Trophoblast cell (in vitro differentiated cells and primary cell): ENCODE measurements around the gene ALLC.
A peak's percentile ranks its signal among the peaks of the same experiment; 100 is the strongest.

Experiments used
- DNase-seq, 2 donors: peaks; one replicate each; pipeline ENCODE4 v3.0.0-alpha.2; 2016
- H2AFZ ChIP-seq: 2 replicates; pipeline ENCODE4 v1.6.1; 2013; ENCODE audit warnings: low read length, moderate library complexity, mild to moderate bottlenecking; ENCODE audit not compliant: insufficient read depth, poor library complexity
- H2AK5ac ChIP-seq: 2 replicates; pipeline ENCODE4 v1.6.1; 2013; ENCODE audit warnings: mild to moderate bottlenecking, low read length
- H2BK120ac ChIP-seq: 2 replicates; pipeline ENCODE4 v1.6.1; 2013; ENCODE audit warnings: low read length, mild to moderate bottlenecking, moderate library complexity; ENCODE audit not compliant: insufficient read depth, poor library complexity
- H2BK12ac ChIP-seq: 2 replicates; pipeline ENCODE4 v1.6.1; 2013; ENCODE audit warnings: mild to moderate bottlenecking, low read length, moderate library complexity
- H2BK5ac ChIP-seq: 2 replicates; pipeline ENCODE4 v1.6.1; 2013; ENCODE audit warnings: low read length, low read depth, moderate library complexity, mild to moderate bottlenecking; ENCODE audit not compliant: poor library complexity
- H3K14ac ChIP-seq: 2 replicates; pipeline ENCODE4 v1.6.1; 2013; ENCODE audit warnings: mild to moderate bottlenecking, low read length
- H3K18ac ChIP-seq: 2 replicates; pipeline ENCODE4 v1.6.1; 2013; ENCODE audit warnings: mild to moderate bottlenecking, low read length
- H3K23ac ChIP-seq: 2 replicates; pipeline ENCODE4 v1.6.1; 2013; ENCODE audit warnings: low read length
- H3K27ac ChIP-seq: 2 replicates; pipeline ENCODE4 v1.5.1; 2013; ENCODE audit warnings: low read depth, mild to moderate bottlenecking, inconsistent platforms, low read length, moderate library complexity
- H3K27me3 ChIP-seq: 2 replicates; pipeline ENCODE4 v1.6.1; 2013; ENCODE audit warnings: inconsistent platforms, mild to moderate bottlenecking, low read length, moderate library complexity; ENCODE audit not compliant: insufficient read depth
- H3K36me3 ChIP-seq, 2 experiments: 1 replicate in 1 of 2; 2 replicates in 1 of 2; pipeline ENCODE4 v1.6.1; 2013; ENCODE audit warnings: low read length in 2 of 2, mild to moderate bottlenecking in 2 of 2, moderate library complexity in 1 of 2; ENCODE audit not compliant: insufficient read depth in 2 of 2, control insufficient read depth in 1 of 2
- H3K4ac ChIP-seq: 2 replicates; pipeline ENCODE4 v1.6.1; 2013; ENCODE audit warnings: low read depth, mild to moderate bottlenecking, low read length, moderate library complexity
- H3K4me1 ChIP-seq, 2 experiments: 1 replicate in 1 of 2; 2 replicates in 1 of 2; pipeline ENCODE4 v1.6.1; 2013; ENCODE audit warnings: low read length in 2 of 2, mild to moderate bottlenecking in 2 of 2, moderate library complexity in 1 of 2; ENCODE audit not compliant: insufficient read depth in 2 of 2, control insufficient read depth in 1 of 2
- H3K4me2 ChIP-seq: 2 replicates; pipeline ENCODE4 v1.6.1; 2013; ENCODE audit warnings: inconsistent platforms, mild to moderate bottlenecking, low read length, moderate library complexity
- H3K4me3 ChIP-seq: 2 replicates; pipeline ENCODE4 v1.5.1; 2013; ENCODE audit warnings: mild to moderate bottlenecking, low read depth, low read length, inconsistent platforms
- H3K79me1 ChIP-seq: one replicate; pipeline ENCODE4 v1.6.1; 2013; ENCODE audit warnings: low read length
- H3K79me2 ChIP-seq: 2 replicates; pipeline ENCODE4 v1.6.1; 2013; ENCODE audit warnings: low read length, mild to moderate bottlenecking; ENCODE audit not compliant: control insufficient read depth, insufficient read depth, poor library complexity
- H3K9ac ChIP-seq: 2 replicates; pipeline ENCODE4 v1.6.1; 2013; ENCODE audit warnings: mild to moderate bottlenecking, low read length
- H3K9me3 ChIP-seq: 2 replicates; pipeline ENCODE4 v1.6.1; 2013; ENCODE audit warnings: low read depth, mild to moderate bottlenecking, control low read depth, inconsistent platforms, low read length; ENCODE audit not compliant: insufficient read depth
- H4K12ac ChIP-seq: 2 replicates; pipeline ENCODE4 v1.6.1; 2013; ENCODE audit warnings: low read depth, mild to moderate bottlenecking, low read length, moderate library complexity
- H4K8ac ChIP-seq: 2 replicates; pipeline ENCODE4 v1.6.1; 2013; ENCODE audit warnings: low read depth, mild to moderate bottlenecking, low read length, moderate library complexity
- H4K91ac ChIP-seq: one replicate; pipeline ENCODE4 v1.6.1; 2013; ENCODE audit warnings: low read depth, mild to moderate bottlenecking, low read length, moderate library complexity
- WGBS: extraction: QIAGEN DNeasy Blood & Tissue Kit; methylation state at CpG from one replicate; pipeline ENCODE4 v1.1.7; 2013; ENCODE audit warnings: missing lambda C conversion rate; ENCODE audit not compliant: insufficient read length, insufficient coverage; ENCODE audit errors: extremely low coverage; 5-methylcytosine and 5-hydroxymethylcytosine counted together

ALLC gene

DNA sequence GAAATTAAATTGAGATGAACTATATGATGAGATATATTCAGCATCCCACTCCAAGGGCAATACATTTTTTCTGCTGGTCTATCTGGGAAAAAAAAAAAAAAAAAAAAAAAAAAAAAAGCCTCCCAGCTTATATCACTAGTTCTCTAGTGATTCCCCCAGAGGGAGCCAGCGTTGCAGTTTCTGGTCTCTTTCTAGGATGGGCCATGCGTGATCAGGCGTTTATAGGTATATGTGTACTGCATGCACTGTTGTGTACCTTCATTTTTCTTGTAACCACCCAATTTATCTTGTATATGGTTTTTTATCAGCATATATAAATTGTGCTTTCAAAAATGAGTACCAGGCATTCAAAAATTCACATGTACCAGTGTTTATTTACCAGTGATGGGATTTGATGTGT, 80.5 kb downstream of the ALLC start:
- Histone ChIP-seq H3K9me3 (no peaks in the 10 kb centered on the region), H2AFZ (no peak overlapping the region), H3K36me3 (no peaks in the 10 kb centered on the region), H3K79me2 (no peaks in the 10 kb centered on the region), H3K14ac (no peak overlapping the region), H3K23ac (no peak overlapping the region), H2BK5ac (no peak overlapping the region), H3K4ac (no peak overlapping the region), H3K27ac (no peak overlapping the region), H4K91ac (no peak overlapping the region), H3K4me2 (no peak overlapping the region), H4K12ac (no peak overlapping the region), H2AK5ac (no peak overlapping the region), H2BK120ac (no peak overlapping the region), H3K79me1 (no peaks in the 10 kb centered on the region), H2BK12ac (no peak overlapping the region), H3K27me3 (no peaks in the 10 kb centered on the region), H4K8ac (no peak overlapping the region), H3K18ac (no peak overlapping the region), H3K4me3 (no peak overlapping the region), H3K4me1 (peaks cover 0 to 3% of the 10 kb centered on the region in 2 experiments), H3K9ac (no peak overlapping the region)
- peak in 1 of 2 donors; percentile 44 for DNase-seq
- WGBS: no CpG with 5 or more reads among the region's 3 CpGs

DNA sequence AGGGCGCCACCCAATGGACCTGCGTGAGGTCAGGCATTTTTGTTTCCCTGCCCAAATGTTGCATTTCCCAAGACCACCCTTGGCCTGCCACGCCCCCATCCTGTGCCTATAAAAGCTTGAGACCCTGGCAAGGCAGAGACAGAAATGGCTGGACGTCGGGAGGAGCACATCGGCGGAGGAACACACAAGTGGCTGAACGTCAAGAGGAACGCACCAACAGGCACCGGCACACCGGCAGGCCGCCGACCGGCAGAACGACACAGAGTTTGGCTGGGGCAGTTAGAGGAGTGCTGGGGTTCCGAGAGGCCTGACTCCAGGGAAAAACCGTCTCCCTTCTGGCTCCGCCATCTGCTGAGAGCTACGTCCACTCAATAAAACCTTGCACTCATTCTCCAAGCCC, 81.3 kb downstream of the ALLC start:
- no peak for DNase-seq
- no peak overlapping the region for H3K14ac ChIP-seq
- H3K79me2 ChIP-seq: no peaks in the 10 kb centered on the region
- no peak overlapping the region for H3K27ac ChIP-seq
- H3K4me2 ChIP-seq: no peak overlapping the region
- no peak overlapping the region for H2BK120ac ChIP-seq
- H3K4me1 ChIP-seq: peaks cover 0 to 3% of the 10 kb centered on the region in 2 experiments
- H2AFZ ChIP-seq: no peak overlapping the region
- WGBS: no CpG with 5 or more reads among the region's 19 CpGs
- no peaks in the 10 kb centered on the region for H3K36me3 ChIP-seq
- H2BK5ac ChIP-seq: no peak overlapping the region
- no peak overlapping the region for H3K23ac ChIP-seq
- no peak overlapping the region for H3K4ac ChIP-seq
- no peak overlapping the region for H3K4me3 ChIP-seq
- peaks cover 2% of the 10 kb centered on the region for H3K9me3 ChIP-seq
- no peak overlapping the region for H3K18ac ChIP-seq
- no peak overlapping the region for H2BK12ac ChIP-seq
- H3K27me3 ChIP-seq: no peaks in the 10 kb centered on the region
- H3K79me1 ChIP-seq: no peaks in the 10 kb centered on the region
- no peak overlapping the region for H4K12ac ChIP-seq
- H3K9ac ChIP-seq: no peak overlapping the region
- H2AK5ac ChIP-seq: no peak overlapping the region
- H4K8ac ChIP-seq: no peak overlapping the region
- no peak overlapping the region for H4K91ac ChIP-seq

DNA sequence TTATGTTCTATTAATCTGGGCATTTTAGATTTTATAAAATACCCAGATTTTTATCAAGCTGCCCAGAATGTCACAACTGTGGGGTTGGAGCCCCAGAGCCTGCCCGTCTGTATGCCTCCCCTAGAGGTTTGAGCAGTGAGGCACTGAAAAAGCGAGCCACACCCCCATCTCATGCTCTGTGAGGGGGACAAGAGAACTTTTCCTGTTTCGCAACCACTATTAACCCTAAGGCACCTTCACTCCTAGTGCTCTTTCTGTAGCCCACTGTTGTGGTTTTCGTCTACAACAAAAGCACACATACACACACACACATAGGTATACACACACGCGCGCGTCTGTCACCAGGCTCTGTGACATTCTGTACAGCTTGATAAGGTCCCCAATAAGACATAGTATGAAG, 83.4 kb downstream of the ALLC start:
- Histone ChIP-seq H3K27me3 (no peaks in the 10 kb centered on the region), H3K36me3 (no peaks in the 10 kb centered on the region), H3K23ac (no peak overlapping the region), H3K4me1 (peaks cover 0 to 3% of the 10 kb centered on the region in 2 experiments), H3K9me3 (peaks cover 2% of the 10 kb centered on the region), H3K4me3 (no peak overlapping the region), H4K91ac (no peak overlapping the region), H3K79me1 (no peaks in the 10 kb centered on the region), H2AFZ (peak overlapping the region; percentile 28), H3K4ac (no peak overlapping the region), H3K18ac (no peak overlapping the region), H2AK5ac (no peak overlapping the region), H2BK120ac (no peak overlapping the region), H4K12ac (no peak overlapping the region), H3K27ac (no peak overlapping the region), H3K79me2 (no peaks in the 10 kb centered on the region), H4K8ac (no peak overlapping the region), H2BK12ac (no peak overlapping the region), H2BK5ac (no peak overlapping the region), H3K14ac (no peak overlapping the region), H3K4me2 (no peak overlapping the region), H3K9ac (no peak overlapping the region)
- DNase-seq: no peak
- no CpG with 5 or more reads among the region's 8 CpGs for WGBS

DNA sequence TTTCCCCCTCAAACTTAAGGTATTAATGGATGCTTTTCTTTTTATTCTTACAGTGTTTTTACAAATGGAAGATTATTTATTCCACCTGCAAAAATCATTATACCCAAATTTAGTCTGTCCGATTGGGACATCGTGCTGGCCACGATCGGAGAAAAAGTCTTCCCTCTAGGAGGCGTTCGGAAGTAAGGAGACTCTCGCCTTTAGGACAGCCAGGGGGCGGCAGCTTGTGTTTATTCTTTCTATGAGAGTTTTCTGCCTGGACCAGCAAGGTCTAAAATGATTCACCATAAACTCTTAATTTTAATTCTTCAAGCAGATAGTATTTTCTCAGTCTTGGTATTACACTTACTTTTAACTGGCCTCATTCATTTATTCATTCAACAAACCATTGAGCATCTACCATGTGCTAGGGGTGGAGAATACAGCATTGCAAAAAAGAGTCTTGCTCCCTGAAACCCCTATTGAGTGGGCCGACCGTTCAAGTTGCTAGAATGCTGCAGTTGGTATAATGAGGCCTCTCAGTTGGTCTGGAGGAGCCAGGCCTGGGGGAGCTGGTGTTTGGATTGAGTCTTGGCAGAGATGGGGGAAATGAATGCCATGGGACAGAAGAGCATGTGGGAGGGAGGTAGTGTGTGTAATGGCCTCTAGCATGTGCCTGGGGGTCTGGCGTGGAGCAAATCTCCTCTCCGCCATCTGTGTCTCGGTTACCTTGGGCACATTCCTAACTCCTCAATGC, 84.0 kb downstream of the ALLC start:
- H3K27me3 ChIP-seq: no peaks in the 10 kb centered on the region
- no peak overlapping the region for H3K23ac ChIP-seq
- H3K18ac ChIP-seq: no peak overlapping the region
- no peaks in the 10 kb centered on the region for H3K79me2 ChIP-seq
- H3K4me3 ChIP-seq: no peak overlapping the region
- no CpG with 5 or more reads among the region's 13 CpGs for WGBS
- H2BK120ac ChIP-seq: no peak overlapping the region
- H3K9ac ChIP-seq: no peak overlapping the region
- H4K12ac ChIP-seq: no peak overlapping the region
- DNase-seq: no peak
- H2AK5ac ChIP-seq: no peak overlapping the region
- peaks cover 2% of the 10 kb centered on the region for H3K9me3 ChIP-seq
- H3K4ac ChIP-seq: no peak overlapping the region
- no peak overlapping the region for H3K4me2 ChIP-seq
- no peak overlapping the region for H3K27ac ChIP-seq
- no peaks in the 10 kb centered on the region for H3K79me1 ChIP-seq
- H3K14ac ChIP-seq: no peak overlapping the region
- no peak overlapping the region for H2BK5ac ChIP-seq
- H2AFZ ChIP-seq: no peak overlapping the region
- H2BK12ac ChIP-seq: no peak overlapping the region
- no peak overlapping the region for H4K91ac ChIP-seq
- peaks cover 0 to 3% of the 10 kb centered on the region in 2 experiments for H3K4me1 ChIP-seq
- no peak overlapping the region for H4K8ac ChIP-seq
- H3K36me3 ChIP-seq: no peaks in the 10 kb centered on the region
